KMS-11 (cell line): ENCODE measurements around the gene SLC51A.

Experiments used
- H2AFZ ChIP-seq: fragments of 200-600 bp; sonication (generic); 2 replicates; pipeline ENCODE4 v1.6.1; 2016; ENCODE audit warnings: antibody characterized with exemption, mixed run types, low read depth
- H3K27ac ChIP-seq: fragments of 200-600 bp; sonication (generic); 2 replicates; pipeline ENCODE4 v1.6.1; 2016; ENCODE audit warnings: mild to moderate bottlenecking, mixed run types
- H3K27me3 ChIP-seq: fragments of 200-600 bp; sonication (generic); 2 replicates; pipeline ENCODE4 v1.6.1; 2017; ENCODE audit warnings: mild to moderate bottlenecking, low read depth, mixed run types, moderate library complexity; ENCODE audit not compliant: insufficient read depth
- H3K36me3 ChIP-seq: fragments of 200-600 bp; sonication (generic); 2 replicates; pipeline ENCODE4 v1.6.1; 2017; ENCODE audit warnings: mild to moderate bottlenecking, mixed run types; ENCODE audit not compliant: insufficient read depth
- H3K4me1 ChIP-seq: fragments of 200-600 bp; sonication (generic); 2 replicates; pipeline ENCODE4 v1.6.1; 2016; ENCODE audit warnings: mild to moderate bottlenecking, low read depth, mixed run types; ENCODE audit not compliant: poor library complexity, severe bottlenecking
- H3K4me2 ChIP-seq: fragments of 200-600 bp; sonication (generic); 2 replicates; pipeline ENCODE4 v1.7.0; 2016; ENCODE audit warnings: mild to moderate bottlenecking, mixed run types
- H3K4me3 ChIP-seq: fragments of 200-600 bp; sonication (generic); IDR thresholded peaks from 2 replicates; pipeline ENCODE4 v1.6.1; 2017; ENCODE audit warnings: low read depth, low read length, mixed read lengths; ENCODE audit not compliant: insufficient read depth
- H3K79me2 ChIP-seq: fragments of 200-600 bp; sonication (generic); 2 replicates; pipeline ENCODE4 v1.6.1; 2016; ENCODE audit warnings: low read depth, mixed run types; ENCODE audit not compliant: insufficient read depth
- H3K9ac ChIP-seq: fragments of 200-600 bp; sonication (generic); 2 replicates; pipeline ENCODE4 v1.6.1; 2016; ENCODE audit warnings: mild to moderate bottlenecking, mixed run types
- H4K20me1 ChIP-seq: fragments of 200-600 bp; sonication (generic); 2 replicates; pipeline ENCODE4 v1.6.1; 2016; ENCODE audit warnings: mild to moderate bottlenecking, mixed run types; ENCODE audit not compliant: insufficient read depth
- CTCF ChIP-seq: fragments of 200-600 bp; sonication (generic); conservative IDR thresholded peaks from 2 replicates; pipeline ENCODE4 v1.6.1; 2017; ENCODE audit warnings: low read depth, mild to moderate bottlenecking, antibody characterized with exemption, low read length, moderate library complexity, mixed read lengths

SLC51A gene

GRCh38 chr3:196193736-196194541 is 22.4 kb upstream of the SLC51A start:
- Histone ChIP-seq H2AFZ (no peak overlapping the region), H3K9ac (no peak overlapping the region), H4K20me1 (no peaks in the 10 kb centered on the region), H3K27me3 (no peaks in the 10 kb centered on the region), H3K4me3 (no peak overlapping the region), H3K4me2 (no peak overlapping the region), H3K36me3 (no peaks in the 10 kb centered on the region), H3K27ac (no peak overlapping the region), H3K4me1 (peaks cover 15% of the 10 kb centered on the region), H3K79me2 (no peaks in the 10 kb centered on the region)
- no peak for TF ChIP-seq CTCF

GRCh38 chr3:196194542-196194915 is 21.8 kb upstream of the SLC51A start:
- no peaks in the 10 kb centered on the region for H3K36me3 ChIP-seq
- no peaks in the 10 kb centered on the region for H4K20me1 ChIP-seq
- no peaks in the 10 kb centered on the region for H3K27me3 ChIP-seq
- H2AFZ ChIP-seq: no peak overlapping the region
- peaks cover 15% of the 10 kb centered on the region for H3K4me1 ChIP-seq
- TF ChIP-seq CTCF: no peak
- no peak overlapping the region for H3K4me2 ChIP-seq
- H3K9ac ChIP-seq: no peak overlapping the region
- no peaks in the 10 kb centered on the region for H3K79me2 ChIP-seq
- H3K27ac ChIP-seq: no peak overlapping the region
- H3K4me3 ChIP-seq: no peak overlapping the region

GRCh38 chr3:196195664-196196265 is 20.6 kb upstream of the SLC51A start:
- H3K4me2 ChIP-seq: no peak overlapping the region
- H4K20me1 ChIP-seq: no peaks in the 10 kb centered on the region
- no peaks in the 10 kb centered on the region for H3K79me2 ChIP-seq
- peaks cover 15% of the 10 kb centered on the region for H3K4me1 ChIP-seq
- H3K9ac ChIP-seq: no peak overlapping the region
- no peak overlapping the region for H3K27ac ChIP-seq
- no peak for TF ChIP-seq CTCF
- H2AFZ ChIP-seq: no peak overlapping the region; the same call in 1 of the 2 replicates
- no peak overlapping the region for H3K4me3 ChIP-seq
- H3K36me3 ChIP-seq: no peaks in the 10 kb centered on the region
- H3K27me3 ChIP-seq: no peaks in the 10 kb centered on the region

- Histone ChIP-seq H4K20me1 (no peaks in the 10 kb centered on the region), H3K27ac (no peak overlapping the region), H3K27me3 (no peaks in the 10 kb centered on the region), H3K4me1 (peaks cover 11% of the 10 kb centered on the region), H3K79me2 (no peaks in the 10 kb centered on the region), H3K9ac (no peak overlapping the region), H3K36me3 (no peaks in the 10 kb centered on the region), H3K4me3 (no peak overlapping the region), H2AFZ (no peak overlapping the region), H3K4me2 (no peak overlapping the region)
- TF ChIP-seq CTCF: no peak
Observed at GRCh38 chr3:196197524-196197923, 18.8 kb upstream of the SLC51A start.
